Stimulated activated CD8-positive, alpha-beta memory T cell treated with anti-CD3 and anti-CD28 coated beads, Interleukin-4, amount 100 ng/mL, for 4 hours (primary cell): ENCODE data around the gene DCTN4.

Experiments used
- DNase-seq, 2 donors: peaks; one replicate each; pipeline ENCODE4 v3.0.0-alpha.2; 2020; ENCODE audit warnings: low read depth in 2 of 2, low spot score in 1 of 2

DCTN4 gene

DNA sequence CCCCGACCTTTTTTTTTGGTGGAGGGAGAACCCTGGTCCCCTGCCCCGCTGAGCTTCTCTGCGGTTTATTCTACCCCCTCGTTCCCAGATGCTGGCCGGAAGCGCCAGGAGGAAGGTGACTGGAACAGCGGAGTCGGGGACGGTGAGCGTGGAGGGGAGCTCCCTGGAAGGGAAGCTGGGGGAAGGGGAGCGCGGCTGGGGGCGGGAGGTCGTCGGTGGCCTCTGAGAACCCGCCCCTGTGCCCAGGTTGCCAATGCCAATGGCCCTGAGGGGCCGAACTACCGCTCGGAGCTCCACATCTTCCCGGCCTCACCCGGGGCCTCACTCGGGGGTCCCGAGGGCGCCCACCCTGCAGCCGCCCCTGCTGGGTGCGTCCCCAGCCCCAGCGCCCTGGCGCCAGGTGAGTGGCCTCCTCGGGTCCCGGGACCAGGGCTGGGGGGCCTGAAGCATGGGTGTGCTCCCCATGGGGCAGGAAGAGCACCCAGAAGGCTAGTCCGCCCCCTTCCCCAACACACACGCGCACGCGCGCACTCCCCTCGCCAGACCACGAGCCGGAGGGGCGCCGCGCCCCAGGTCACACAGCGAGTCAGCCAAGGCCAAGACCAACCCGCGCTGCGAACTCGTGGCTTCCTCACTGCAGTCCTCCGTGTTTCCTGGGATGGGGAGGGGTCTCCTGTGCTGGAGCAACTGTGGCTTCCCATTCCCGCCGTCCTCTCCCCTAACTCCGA is 87.1 kb downstream of the DCTN4 start:
- DNase-seq = no peak

DNA sequence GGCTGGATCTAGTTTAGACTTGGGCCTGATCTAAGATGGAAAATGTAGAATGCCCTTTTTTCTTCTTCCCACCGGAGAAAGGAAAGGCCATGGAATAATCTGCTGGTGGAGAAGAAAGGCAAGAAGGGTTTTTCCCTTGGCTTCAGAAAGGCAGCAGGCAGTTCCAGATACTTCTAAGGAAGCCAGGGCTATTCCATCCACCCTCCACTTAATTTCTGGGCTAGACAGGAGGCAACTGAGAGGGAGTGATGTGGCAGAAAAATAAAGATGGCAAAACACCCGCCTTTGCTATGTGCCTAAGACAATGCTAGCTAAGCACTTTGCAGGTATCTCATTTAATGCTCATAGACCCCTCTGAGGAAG is 87.9 kb downstream of the DCTN4 start:
- no peak for DNase-seq

DNA sequence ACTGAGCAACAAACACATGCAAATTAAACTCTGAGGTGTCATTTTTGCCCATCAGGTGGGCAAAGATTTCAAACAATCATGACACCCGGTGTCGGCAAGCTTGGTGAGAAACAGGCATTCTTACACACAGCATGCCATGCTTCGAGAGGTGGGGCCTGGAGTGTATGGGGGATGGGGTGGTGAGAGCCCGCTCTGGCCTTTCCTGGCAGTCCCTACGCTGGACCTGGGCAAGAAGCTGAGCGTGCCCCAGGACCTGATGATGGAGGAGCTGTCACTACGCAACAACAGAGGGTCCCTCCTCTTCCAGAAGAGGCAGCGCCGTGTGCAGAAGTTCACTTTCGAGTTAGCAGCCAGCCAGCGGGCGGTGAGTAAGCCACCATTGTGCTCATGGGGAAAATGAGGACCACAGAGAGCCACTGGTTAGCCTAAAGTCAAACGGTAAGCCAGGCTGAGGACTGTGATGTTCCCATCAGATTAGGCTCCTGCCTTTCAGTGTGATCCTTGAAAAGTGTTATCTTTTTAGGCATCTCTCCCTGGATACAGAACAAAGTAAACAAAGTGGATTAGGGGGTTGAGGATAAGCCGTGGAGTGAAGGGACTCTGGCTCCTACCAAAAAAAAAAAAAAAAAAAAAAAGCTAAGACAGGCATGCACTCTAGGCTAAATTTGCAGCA is 88.4 kb downstream of the DCTN4 start:
- no peak for DNase-seq

DNA sequence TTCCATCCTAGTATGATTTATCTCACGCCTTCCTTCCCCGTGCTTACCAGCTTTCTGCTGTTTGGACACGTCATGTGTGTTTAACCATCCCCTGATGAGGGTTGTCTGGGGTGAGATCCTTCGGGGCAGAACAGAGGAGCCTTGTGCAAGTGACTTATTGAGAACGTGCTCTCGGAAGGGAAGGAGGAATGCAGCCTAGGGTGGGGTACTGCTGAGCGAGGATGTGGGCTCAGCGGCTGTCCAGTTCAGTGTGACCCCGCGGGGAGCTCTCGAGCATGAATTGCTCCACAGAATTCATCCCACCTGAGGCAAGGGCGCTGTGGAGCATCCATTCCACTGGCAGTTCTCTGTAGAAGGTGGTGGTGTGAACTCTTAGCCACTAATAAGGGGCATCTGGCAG is 93.8 kb downstream of the DCTN4 start:
- DNase-seq = no peak

DNA sequence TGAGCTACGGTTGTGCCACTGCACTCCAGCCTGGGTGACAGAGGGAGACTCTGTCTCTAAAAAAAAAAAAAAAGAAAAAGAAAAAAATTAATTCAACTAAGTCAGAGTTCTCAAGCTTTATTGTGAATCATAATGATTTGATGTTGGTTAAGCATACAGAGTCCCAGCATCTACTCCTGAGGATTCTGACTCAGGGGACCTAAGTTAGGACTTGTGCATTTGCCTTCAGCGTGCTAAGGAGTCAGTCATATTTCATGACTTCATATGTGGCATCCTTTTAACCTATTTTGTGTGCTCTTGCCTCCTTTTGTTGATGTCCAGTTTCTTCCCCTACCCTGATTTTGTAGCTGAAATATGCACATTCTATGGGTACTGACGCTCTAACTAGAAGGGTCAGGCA is 94.9 kb downstream of the DCTN4 start:
- DNase-seq = no peak

DNA sequence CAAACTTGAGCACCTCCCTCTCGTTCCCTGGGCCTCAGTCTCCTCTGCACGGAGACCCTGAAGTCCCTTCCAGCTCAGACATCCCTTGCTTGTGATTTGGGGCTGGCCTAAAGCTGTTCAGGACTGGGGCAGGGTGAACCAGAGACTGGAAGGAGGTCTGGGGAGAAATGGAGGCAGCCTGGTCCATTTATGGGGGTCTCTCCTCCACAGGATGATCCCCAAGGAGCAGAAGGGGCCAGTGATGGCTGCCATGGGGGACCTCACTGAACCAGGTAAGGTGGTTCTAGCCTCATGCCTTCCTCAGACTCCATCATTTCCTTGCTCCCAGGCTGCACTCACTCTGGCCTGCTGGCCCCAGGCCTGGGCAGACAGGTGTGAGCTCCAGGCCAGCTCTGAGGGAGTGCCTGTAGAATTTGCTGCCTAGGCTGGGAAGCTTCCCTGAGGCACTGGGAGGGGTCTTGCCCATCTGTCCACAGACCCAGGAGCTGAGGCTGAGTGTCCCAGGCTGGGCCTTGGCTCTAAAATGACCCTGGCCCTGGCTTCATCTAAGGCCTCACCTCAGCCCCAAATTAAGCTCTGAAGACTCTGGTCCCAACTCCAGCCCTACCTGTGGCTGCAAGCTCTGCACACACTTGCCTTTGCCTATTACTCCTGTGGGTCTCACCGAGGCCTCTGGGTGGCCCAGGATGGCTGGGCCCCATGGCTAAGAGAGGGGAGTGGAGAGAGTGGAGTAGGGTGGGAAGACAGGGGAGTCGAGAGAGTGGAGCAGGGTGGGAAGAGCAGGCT is 95.9 kb downstream of the DCTN4 start:
- DNase-seq = no peak

DNA sequence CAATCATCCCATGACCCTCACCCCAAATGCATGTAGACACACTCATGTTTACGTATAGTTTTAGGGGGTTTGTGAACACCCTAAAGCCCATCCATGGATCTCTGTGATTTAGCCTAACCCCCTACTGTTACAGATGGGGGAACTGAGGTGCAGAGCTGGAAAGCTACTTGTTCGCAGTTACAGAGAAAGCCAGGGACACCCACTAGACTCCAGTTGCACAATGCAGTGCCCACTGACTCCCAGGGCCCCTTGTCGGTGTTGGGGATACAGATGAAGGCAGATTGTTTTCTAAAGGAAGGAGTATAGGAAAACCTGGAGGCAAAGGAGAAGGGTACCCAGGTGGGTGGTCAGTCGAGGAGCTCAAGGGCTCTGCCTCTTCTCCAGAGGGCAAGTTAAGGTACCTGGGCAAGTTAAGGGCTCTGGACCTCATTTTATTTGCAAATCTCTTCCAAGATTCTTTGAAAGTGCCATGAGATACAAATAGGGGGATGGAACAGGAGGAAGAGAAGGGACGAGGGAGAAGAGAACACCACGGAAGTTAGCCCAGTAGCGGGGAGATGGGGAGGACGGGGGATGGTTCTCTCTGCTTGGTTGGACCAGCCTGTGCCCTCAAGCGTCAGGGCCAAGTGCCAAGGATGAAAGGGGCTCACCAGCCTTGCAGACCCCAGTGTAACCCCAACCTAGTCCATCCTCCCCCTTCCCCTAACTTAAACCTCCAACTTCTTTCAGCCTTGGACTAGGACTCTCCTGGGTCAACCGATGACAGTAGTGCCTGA is 96.8 kb downstream of the DCTN4 start:
- no peak for DNase-seq

DNA sequence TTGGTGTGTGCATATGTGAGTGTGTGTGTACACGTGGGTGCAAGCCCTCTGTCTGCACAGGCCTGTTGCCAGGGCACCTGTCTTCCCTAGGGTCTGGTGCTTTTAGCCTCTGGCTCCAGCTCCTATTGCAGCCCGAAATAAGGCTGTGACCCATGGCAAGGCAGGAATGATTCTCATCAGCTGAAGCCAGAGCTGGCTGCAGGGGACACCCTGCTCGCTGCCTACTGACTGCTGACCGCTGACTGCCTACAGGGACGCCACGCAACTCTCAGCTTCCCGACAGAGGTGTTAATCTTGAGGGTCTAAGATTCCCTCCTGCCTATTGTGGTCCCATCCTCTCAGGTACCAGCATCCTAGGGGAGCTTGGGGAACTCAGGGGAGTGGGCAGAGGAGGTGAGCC is 97.7 kb downstream of the DCTN4 start, which contains the start of gene MYOZ3:
Gene MYOZ3, plus strand, starts transcription at position 166 of the 400 bp plus-strand sequence. CDS start 1,691 bp downstream, outside the sequence.
- no peak for DNase-seq

DNA sequence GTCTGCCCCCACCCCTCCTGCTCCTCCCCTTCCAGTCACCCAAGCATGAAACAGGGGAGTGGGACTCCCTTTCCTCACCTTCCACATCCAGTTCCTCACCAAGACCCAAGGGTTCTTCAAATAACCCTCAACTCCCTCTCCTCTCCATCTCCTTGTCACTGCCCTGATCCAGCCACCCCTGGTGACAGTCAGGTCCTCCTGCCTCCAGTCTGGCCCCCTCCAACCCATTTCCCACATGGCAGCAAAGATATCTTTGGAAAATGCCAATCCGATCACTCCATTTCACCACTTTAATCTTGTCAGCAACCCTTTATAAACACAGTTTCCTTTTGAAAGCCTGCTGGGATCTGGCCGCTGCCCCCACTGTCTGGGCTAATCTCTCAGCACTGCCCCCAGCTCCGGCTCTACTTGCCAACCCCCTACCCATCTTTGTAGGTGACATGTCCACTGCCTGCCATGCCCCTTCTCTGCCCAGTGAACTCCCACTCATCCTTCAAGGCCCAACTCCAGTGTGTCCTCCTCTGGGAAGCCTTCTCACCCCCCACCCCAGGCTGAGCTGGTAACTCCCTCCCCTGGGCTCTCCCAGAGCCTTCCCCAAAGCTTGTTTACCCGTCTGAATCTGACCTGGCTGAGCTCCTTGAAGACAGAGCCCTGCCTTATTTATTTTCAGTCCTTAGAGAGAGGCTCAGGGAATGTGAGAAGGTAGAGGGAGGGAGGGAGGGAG is 98.5 kb downstream of the DCTN4 start:
- DNase-seq = no peak

DNA sequence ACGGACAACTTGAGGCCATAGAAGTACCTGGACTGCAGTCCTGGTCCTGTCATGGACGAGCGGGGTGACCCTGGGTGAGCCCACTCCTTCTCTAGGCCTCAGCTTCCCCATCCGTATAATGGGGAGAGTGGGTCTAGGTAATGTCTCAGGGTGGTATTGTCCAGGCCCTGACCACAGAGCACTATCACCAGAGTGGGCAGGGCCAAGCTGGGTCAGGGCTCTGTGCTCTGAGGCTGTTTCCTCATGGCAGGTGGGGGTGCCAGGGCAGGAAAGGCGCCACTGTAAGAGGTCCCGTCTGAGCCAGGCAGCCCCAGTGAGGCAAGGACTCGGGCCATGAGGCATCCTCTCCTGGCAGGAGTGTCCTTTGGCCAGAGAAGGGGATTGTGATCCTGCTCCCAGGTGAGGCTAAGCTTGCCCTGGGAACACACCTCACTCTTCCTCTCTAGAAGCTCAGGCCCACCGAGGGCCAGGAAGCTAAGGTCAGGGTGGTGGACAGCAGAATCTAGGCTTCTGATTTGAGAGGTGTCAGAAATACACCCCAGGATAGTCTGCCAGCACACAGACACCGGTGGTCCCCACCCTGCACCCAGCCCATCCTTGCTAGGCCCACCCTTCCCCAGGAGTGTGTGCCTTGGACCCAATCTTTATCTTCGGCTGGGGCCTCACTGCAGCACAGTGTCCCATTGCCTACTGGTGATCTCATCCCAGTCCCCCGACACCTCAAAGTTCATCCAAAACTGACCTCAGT is 99.3 kb downstream of the DCTN4 start:
- no peak for DNase-seq

DNA sequence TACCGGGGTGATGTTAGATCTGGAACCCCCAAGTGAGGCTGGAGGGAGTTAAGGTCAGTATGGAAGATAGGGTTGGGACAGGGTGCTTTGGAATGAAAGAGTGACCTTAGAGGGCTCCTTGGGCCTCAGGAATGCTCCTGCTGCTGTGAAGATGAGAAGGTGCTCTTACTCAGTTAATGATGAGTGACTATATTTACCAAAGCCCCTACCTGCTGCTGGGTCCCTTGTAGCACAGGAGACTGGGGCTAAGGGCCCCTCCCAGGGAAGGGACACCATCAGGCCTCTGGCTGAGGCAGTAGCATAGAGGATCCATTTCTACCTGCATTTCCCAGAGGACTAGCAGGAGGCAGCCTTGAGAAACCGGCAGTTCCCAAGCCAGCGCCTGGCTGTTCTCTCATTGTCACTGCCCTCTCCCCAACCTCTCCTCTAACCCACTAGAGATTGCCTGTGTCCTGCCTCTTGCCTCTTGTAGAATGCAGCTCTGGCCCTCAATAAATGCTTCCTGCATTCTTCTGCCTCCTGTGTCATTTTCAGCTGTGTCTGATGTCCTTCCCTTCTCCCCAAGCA is 100.0 kb downstream of the DCTN4 start:
- DNase-seq = no peak
